Activated naive CD4-positive, alpha-beta T cell treated with anti-CD3 and anti-CD28 coated beads, Interleukin-2, amount 50 U/mL, for 72 hours (primary cell): Measurements from ENCODE around the gene DLST. TPM values are rescaled to one million over a fixed set of nuclear protein-coding genes. Genes with fewer than 3 reads are reported as not detected.
A peak's percentile ranks its signal among the peaks of the same experiment; 100 is the strongest.

ENCODE experiments used
- ATAC-seq, 2 donors: fragments of 150-1000 bp; cut with Tn5 transposase; 2 replicates each; pipeline ENCODE4 v1.10.0; 2021; ENCODE audit warnings: mild to moderate bottlenecking in 2 of 2, moderate library complexity in 2 of 2
- DNase-seq, 2 donors: peaks; one replicate each; pipeline ENCODE4 v3.0.0; 2021 to 2022; ENCODE audit warnings: low spot score in 2 of 2
- H3K27ac Mint-ChIP-seq, 2 donors: one replicate each; pipeline ENCODE4 v1.8.0; 2022; ENCODE audit warnings: mild to moderate bottlenecking in 2 of 2, mixed read lengths in 2 of 2
- H3K36me3 Mint-ChIP-seq, 2 donors: one replicate each; pipeline ENCODE4 v1.8.0; 2022; ENCODE audit warnings: mixed read lengths in 2 of 2
- H3K9me3 Mint-ChIP-seq, 2 donors: one replicate each; pipeline ENCODE4 v1.8.0; 2022; ENCODE audit warnings: mixed read lengths in 2 of 2
- total RNA-seq, 2 donors: library from RNA; stranded (reverse); gene quantifications; one replicate each; pipeline ENCODE4 v1.2.3, GENCODE V29; 2022

The DLST gene
- total RNA-seq = 100 to 1,000 TPM; 125 to 135 TPM

GRCh38 chr14:74881431-74882102 is at the start of gene DLST:
Gene DLST, plus strand, starts transcription at chr14:74881916. Its CDS starts 38 bp downstream, at chr14:74881954.
- Mint-ChIP-seq H3K9me3 (no peaks in the 10 kb centered on the region), H3K27ac (peak within 1 kb of the TSS; percentile 94 to 99), H3K36me3 (peaks cover 22 to 31% of the 10 kb centered on the region in 2 donors)
- DNase-seq = peak; percentile 91 to 92
- ATAC-seq = peak; percentile 97 to 98

- Mint-ChIP-seq H3K36me3 (peaks cover 15 to 31% of the 10 kb centered on the region in 2 donors), H3K9me3 (no peaks in the 10 kb centered on the region), H3K27ac (no peak overlapping the region)
- ATAC-seq (no peak), DNase-seq (no peak)
These were observed 48.9 kb upstream of the DLST start for GRCh38 chr14:74832849-74833248.

GRCh38 chr14:74834692-74835392 is 46.9 kb upstream of the DLST start:
- Mint-ChIP-seq H3K27ac (peak overlapping the region; percentile 37 to 46), H3K36me3 (peaks cover 8 to 20% of the 10 kb centered on the region in 2 donors), H3K9me3 (no peaks in the 10 kb centered on the region)
- ATAC-seq = no peak
- no peak for DNase-seq

- ATAC-seq (peak; percentile 29 to 66), DNase-seq (no peak)
- Mint-ChIP-seq H3K36me3 (peaks cover 5 to 11% of the 10 kb centered on the region in 2 donors), H3K9me3 (no peaks in the 10 kb centered on the region), H3K27ac (peak overlapping the region; percentile 46 to 57)
These were observed 46.0 kb upstream of the DLST start for GRCh38 chr14:74835645-74836250.

- DNase-seq = no peak
- peak overlapping the region; percentile 10 to 46 for H3K27ac Mint-ChIP-seq
- peaks cover 5 to 11% of the 10 kb centered on the region in 2 donors for H3K36me3 Mint-ChIP-seq
- no peak for ATAC-seq
- no peaks in the 10 kb centered on the region for H3K9me3 Mint-ChIP-seq
These were observed 45.3 kb upstream of the DLST start for GRCh38 chr14:74836251-74836960.

- DNase-seq = no peak
- peak overlapping the region; percentile 46 to 53 for H3K27ac Mint-ChIP-seq
- H3K9me3 Mint-ChIP-seq = no peaks in the 10 kb centered on the region
- no peak for ATAC-seq
- peaks cover 5 to 11% of the 10 kb centered on the region in 2 donors for H3K36me3 Mint-ChIP-seq
These were observed 43.5 kb upstream of the DLST start for GRCh38 chr14:74838166-74838565.

GRCh38 chr14:74840603-74841030 is 41.1 kb upstream of the DLST start:
- ATAC-seq = peak; percentile 49 to 53
- Mint-ChIP-seq H3K9me3 (no peaks in the 10 kb centered on the region), H3K36me3 (peaks cover 5 to 11% of the 10 kb centered on the region in 2 donors), H3K27ac (peak overlapping the region in 1 of 2 donors; percentile 83)
- no peak for DNase-seq

GRCh38 chr14:74841230-74842207 is 40.2 kb upstream of the DLST start:
- H3K27ac Mint-ChIP-seq = peak overlapping the region; percentile 50 to 83
- DNase-seq (peak in 1 of 2 donors; percentile 39), ATAC-seq (peak; percentile 86 to 89)
- no peaks in the 10 kb centered on the region for H3K9me3 Mint-ChIP-seq
- peaks cover 5 to 10% of the 10 kb centered on the region in 2 donors for H3K36me3 Mint-ChIP-seq

- DNase-seq (no peak), ATAC-seq (no peak)
- Mint-ChIP-seq H3K27ac (peak overlapping the region in 1 of 2 donors; percentile 62), H3K36me3 (peaks cover 0 to 5% of the 10 kb centered on the region in 2 donors), H3K9me3 (no peaks in the 10 kb centered on the region)
These were observed 38.1 kb upstream of the DLST start for GRCh38 chr14:74843653-74844052.

GRCh38 chr14:74846168-74846567 is 35.5 kb upstream of the DLST start:
- Mint-ChIP-seq H3K36me3 (no peaks in the 10 kb centered on the region), H3K27ac (no peak overlapping the region), H3K9me3 (no peaks in the 10 kb centered on the region)
- ATAC-seq (no peak), DNase-seq (no peak)

- H3K27ac Mint-ChIP-seq = no peak overlapping the region
- H3K36me3 Mint-ChIP-seq = no peaks in the 10 kb centered on the region
- no peaks in the 10 kb centered on the region for H3K9me3 Mint-ChIP-seq
- DNase-seq (no peak), ATAC-seq (no peak)
These were observed 34.6 kb upstream of the DLST start for GRCh38 chr14:74846968-74847665.

- Mint-ChIP-seq H3K27ac (no peak overlapping the region), H3K36me3 (no peaks in the 10 kb centered on the region), H3K9me3 (no peaks in the 10 kb centered on the region)
- DNase-seq = no peak
- ATAC-seq = no peak
These were observed 32.9 kb upstream of the DLST start for GRCh38 chr14:74848768-74849167.

GRCh38 chr14:74852922-74853530 is 28.7 kb upstream of the DLST start:
- ATAC-seq (no peak), DNase-seq (no peak)
- Mint-ChIP-seq H3K9me3 (no peaks in the 10 kb centered on the region), H3K27ac (no peak overlapping the region), H3K36me3 (no peaks in the 10 kb centered on the region)

GRCh38 chr14:74853581-74853980 is 28.1 kb upstream of the DLST start:
- ATAC-seq (no peak), DNase-seq (no peak)
- no peaks in the 10 kb centered on the region for H3K36me3 Mint-ChIP-seq
- no peaks in the 10 kb centered on the region for H3K9me3 Mint-ChIP-seq
- no peak overlapping the region for H3K27ac Mint-ChIP-seq

GRCh38 chr14:74855021-74855420 is 26.7 kb upstream of the DLST start:
- Mint-ChIP-seq H3K36me3 (no peaks in the 10 kb centered on the region), H3K9me3 (no peaks in the 10 kb centered on the region), H3K27ac (peak overlapping the region in 1 of 2 donors; percentile 29)
- ATAC-seq (no peak), DNase-seq (no peak)
